Measurements from ENCODE around the gene ECPAS.
"Not testable (repeated sequence)": the region's sequence is repeated elsewhere in the genome, so short reads cannot be mapped to it uniquely, and the experiment has no call there.

ECPAS gene

GRCh38 chr9:111411266-111411665 lies 72.9 kb downstream of the ECPAS start:
- no peak for DNase-seq (ENCODE audit: low read depth)

GRCh38 chr9:111407813-111408212 lies 76.4 kb downstream of the ECPAS start:
- no peak for DNase-seq (ENCODE audit: low read depth)

GRCh38 chr9:111405701-111406100 lies 78.5 kb downstream of the ECPAS start:
- no peak for DNase-seq (ENCODE audit: low read depth)

GRCh38 chr9:111401486-111401885 lies 82.7 kb downstream of the ECPAS start:
- DNase-seq (ENCODE audit: low read depth): not testable (repeated sequence)

- peak; percentile 62 for DNase-seq (ENCODE audit: low read depth)
Measured at GRCh38 chr9:111400564-111400898, 83.7 kb downstream of the ECPAS start.

- peak; percentile 27 for DNase-seq (ENCODE audit: low read depth)
Measured at GRCh38 chr9:111399772-111400563, 84.2 kb downstream of the ECPAS start.

GRCh38 chr9:111399211-111399739 lies 84.9 kb downstream of the ECPAS start:
- no peak for DNase-seq (ENCODE audit: low read depth)

GRCh38 chr9:111393971-111394370 lies 90.2 kb downstream of the ECPAS start:
- DNase-seq (ENCODE audit: low read depth): peak; percentile 16

GRCh38 chr9:111389406-111389805 lies 94.8 kb downstream of the ECPAS start:
- DNase-seq (ENCODE audit: low read depth): no peak

- no peak for DNase-seq (ENCODE audit: low read depth)
Measured at GRCh38 chr9:111386386-111386785, 97.8 kb downstream of the ECPAS start.

GRCh38 chr9:111381006-111381405 lies 103.2 kb downstream of the ECPAS start:
- DNase-seq (ENCODE audit: low read depth): no peak

GRCh38 chr9:111375817-111376564 lies 108.2 kb downstream of the ECPAS start:
- DNase-seq (ENCODE audit: low read depth): peak; percentile 65

GRCh38 chr9:111375062-111375461 lies 109.1 kb downstream of the ECPAS start:
- no peak for DNase-seq (ENCODE audit: low read depth)

- no peak for DNase-seq (ENCODE audit: low read depth)
Measured at GRCh38 chr9:111372297-111372696, 111.9 kb downstream of the ECPAS start.

GRCh38 chr9:111366978-111367377 lies 117.2 kb downstream of the ECPAS start:
- DNase-seq (ENCODE audit: low read depth): no peak

GRCh38 chr9:111362526-111362925 lies 121.7 kb downstream of the ECPAS start:
- DNase-seq (ENCODE audit: low read depth): no peak

GRCh38 chr9:111360881-111361280 lies 123.3 kb downstream of the ECPAS start:
- no peak for DNase-seq (ENCODE audit: low read depth)

- DNase-seq (ENCODE audit: low read depth): peak; percentile 89
Measured at GRCh38 chr9:111356481-111357244, 127.5 kb downstream of the ECPAS start.

GRCh38 chr9:111352545-111352944 lies 131.6 kb downstream of the ECPAS start:
- no peak for DNase-seq (ENCODE audit: low read depth)

- no peak for DNase-seq (ENCODE audit: low read depth)
Measured at GRCh38 chr9:111350556-111350955, 133.6 kb downstream of the ECPAS start.

GRCh38 chr9:111349766-111350165 lies 134.4 kb downstream of the ECPAS start:
- no peak for DNase-seq (ENCODE audit: low read depth)

GRCh38 chr9:111348821-111349271 lies 135.3 kb downstream of the ECPAS start:
- peak; percentile 26 for DNase-seq (ENCODE audit: low read depth)

All from iris pigment epithelial cell (primary cell).